ENCODE measurements around the gene IMPDH2.

- TF ChIP-seq CTCF (conservative IDR thresholded peaks at IDR 0.05; ENCODE audit: low read length) (no peak; the same call in 1 of the 2 replicates), EZH2phosphoT487 (IDR thresholded peaks at IDR 0.05; ENCODE audit: borderline replicate concordance) (no peak)
These were observed 39.2 kb downstream of the IMPDH2 start, which contains the start of gene P4HTM for GRCh38 chr3:48989796-48990635.
